ENCODE data around the gene PRR35.

The PRR35 gene

GRCh38 chr16:603933-604332, 43.7 kb downstream of the PRR35 start:
- no peaks in the 10 kb centered on the region for H3K9me3 ChIP-seq (ENCODE audit: control insufficient read depth, low read length)
- H2AFZ ChIP-seq, result no peak overlapping the region
- no peak overlapping the region for H3K9ac ChIP-seq
- no peak overlapping the region for H3K4me2 ChIP-seq (ENCODE audit: low read length)
- no peak overlapping the region for H3K27ac ChIP-seq
- H3K36me3 ChIP-seq (ENCODE audit: control insufficient read depth, insufficient read depth, low read length), result no peaks in the 10 kb centered on the region
- H3K4me1 ChIP-seq, result no peaks in the 10 kb centered on the region
- TF ChIP-seq CTCF (IDR thresholded peaks at IDR 0.05), result no peak
- H3K4me3 ChIP-seq (ENCODE audit: low read depth, low read length), result no peak overlapping the region
- H3K27me3 ChIP-seq (ENCODE audit: control insufficient read depth, insufficient read depth, low read length), result no peaks in the 10 kb centered on the region
- H3K79me2 ChIP-seq, result peaks cover 56% of the 10 kb centered on the region

- no peaks in the 10 kb centered on the region for H3K27me3 ChIP-seq (ENCODE audit: control insufficient read depth, insufficient read depth, low read length)
- H3K27ac ChIP-seq, result no peak overlapping the region
- no peak overlapping the region for H3K4me2 ChIP-seq (ENCODE audit: low read length)
- H3K9ac ChIP-seq, result no peak overlapping the region
- H2AFZ ChIP-seq, result no peak overlapping the region
- H3K36me3 ChIP-seq (ENCODE audit: control insufficient read depth, insufficient read depth, low read length), result no peaks in the 10 kb centered on the region
- H3K4me3 ChIP-seq (ENCODE audit: low read depth, low read length), result no peak overlapping the region
- no peaks in the 10 kb centered on the region for H3K9me3 ChIP-seq (ENCODE audit: control insufficient read depth, low read length)
- TF ChIP-seq CTCF (IDR thresholded peaks at IDR 0.05), result no peak
- no peaks in the 10 kb centered on the region for H3K4me1 ChIP-seq
- peaks cover 63% of the 10 kb centered on the region for H3K79me2 ChIP-seq
Observed at GRCh38 chr16:606656-607307, 46.6 kb downstream of the PRR35 start.

- no peak for TF ChIP-seq CTCF (IDR thresholded peaks at IDR 0.05)
- Histone ChIP-seq H3K4me3 (ENCODE audit: low read depth, low read length) (no peak overlapping the region), H3K4me1 (no peaks in the 10 kb centered on the region)
Observed at GRCh38 chr16:608019-608418, 47.8 kb downstream of the PRR35 start.

GRCh38 chr16:609316-609715, 49.1 kb downstream of the PRR35 start:
- Histone ChIP-seq H3K9ac (no peak overlapping the region), H3K4me2 (ENCODE audit: low read length) (no peak overlapping the region), H3K4me3 (ENCODE audit: low read depth, low read length) (no peak overlapping the region), H3K27me3 (ENCODE audit: control insufficient read depth, insufficient read depth, low read length) (no peaks in the 10 kb centered on the region), H3K79me2 (peaks cover 57% of the 10 kb centered on the region), H3K27ac (no peak overlapping the region), H2AFZ (no peak overlapping the region), H3K4me1 (no peaks in the 10 kb centered on the region), H3K36me3 (ENCODE audit: control insufficient read depth, insufficient read depth, low read length) (no peaks in the 10 kb centered on the region), H3K9me3 (ENCODE audit: control insufficient read depth, low read length) (no peaks in the 10 kb centered on the region)
- no peak for TF ChIP-seq CTCF (IDR thresholded peaks at IDR 0.05)

More at GRCh38 chr16:608019-608418, 47.8 kb downstream of the PRR35 start:
- Histone ChIP-seq H3K27ac (no peak overlapping the region), H3K79me2 (peaks cover 58% of the 10 kb centered on the region), H3K9ac (no peak overlapping the region), H3K4me2 (ENCODE audit: low read length) (no peak overlapping the region), H3K27me3 (ENCODE audit: control insufficient read depth, insufficient read depth, low read length) (no peaks in the 10 kb centered on the region), H3K9me3 (ENCODE audit: control insufficient read depth, low read length) (no peaks in the 10 kb centered on the region), H3K36me3 (ENCODE audit: control insufficient read depth, insufficient read depth, low read length) (no peaks in the 10 kb centered on the region), H2AFZ (no peak overlapping the region)

GRCh38 chr16:609984-610383, 49.8 kb downstream of the PRR35 start:
- Histone ChIP-seq H3K4me1 (no peaks in the 10 kb centered on the region), H3K79me2 (peaks cover 54% of the 10 kb centered on the region), H3K27ac (no peak overlapping the region), H3K9me3 (ENCODE audit: control insufficient read depth, low read length) (no peaks in the 10 kb centered on the region), H2AFZ (no peak overlapping the region), H3K27me3 (ENCODE audit: control insufficient read depth, insufficient read depth, low read length) (no peaks in the 10 kb centered on the region), H3K9ac (no peak overlapping the region), H3K36me3 (ENCODE audit: control insufficient read depth, insufficient read depth, low read length) (no peaks in the 10 kb centered on the region), H3K4me2 (ENCODE audit: low read length) (no peak overlapping the region), H3K4me3 (ENCODE audit: low read depth, low read length) (no peak overlapping the region)
- no peak for TF ChIP-seq CTCF (IDR thresholded peaks at IDR 0.05)
